Right atrium auricular region (tissue), 2 donors: ENCODE data around the gene SPESP1. TPM values are rescaled to one million over a fixed set of nuclear protein-coding genes. Genes with fewer than 3 reads are reported as not detected.

Experiments
- DNase-seq: peaks from one replicate; pipeline ENCODE4 v3.0.0-alpha.2; 2019; ENCODE audit warnings: low spot score
- H3K27ac ChIP-seq, 2 donors: fragments of 200-600 bp; sonication (generic); 1 replicate in 1 of 2; 2 replicates in 1 of 2; pipeline ENCODE4 v1.5.1; 2016 to 2019
- H3K27me3 ChIP-seq, 2 donors: fragments of 200-600 bp; sonication (generic); one replicate each; pipeline versions ENCODE4 v1.5.1 to v1.6.0; 2017 to 2019
- H3K36me3 ChIP-seq: fragments of 200-600 bp; sonication (generic); one replicate; pipeline ENCODE4 v1.5.1; 2016
- H3K4me1 ChIP-seq, 2 donors: fragments of 200-600 bp; sonication (generic); one replicate each; pipeline versions ENCODE4 v1.5.1 to v1.6.0; 2017 to 2019
- H3K4me3 ChIP-seq, 2 donors: fragments of 200-600 bp; sonication (generic); 1 replicate in 1 of 2; 2 replicates in 1 of 2; pipeline ENCODE4 v1.5.1; 2017 to 2019; ENCODE audit warnings: mild to moderate bottlenecking in 1 of 2, moderate library complexity in 1 of 2
- H3K9me3 ChIP-seq, 2 donors: fragments of 200-600 bp; sonication (generic); one replicate each; pipeline ENCODE4 v1.5.1; 2019
- CTCF ChIP-seq, 2 donors: fragments of 200-600 bp; sonication (generic); IDR thresholded peaks; one replicate each; pipeline ENCODE4 v1.5.1; 2019; ENCODE audit warnings: antibody characterized with exemption in 2 of 2
- total RNA-seq, 2 donors: library from RNA; depleted of rRNA; stranded (reverse); fragments of >200 nt; gene quantifications; one replicate each; pipeline ENCODE4 v1.1.0, GENCODE V29; 2016

The SPESP1 gene
- total RNA-seq, 2 donors from 2014 or later = 4.8 to 7.2 TPM

- Histone ChIP-seq H3K36me3 (no peaks in the 10 kb centered on the region), H3K27me3 (no peaks in the 10 kb centered on the region), H3K4me1 (no peaks in the 10 kb centered on the region), H3K27ac (no peak overlapping the region), H3K4me3 (no peak overlapping the region), H3K9me3 (no peaks in the 10 kb centered on the region)
- no peak for TF ChIP-seq CTCF (IDR thresholded peaks at IDR 0.05)
- DNase-seq = no peak
Observed at GRCh38 chr15:68984586-68984985, 54.3 kb downstream of the SPESP1 start.

- H3K9me3 ChIP-seq = no peaks in the 10 kb centered on the region
- no peaks in the 10 kb centered on the region for H3K27me3 ChIP-seq
- H3K4me1 ChIP-seq = no peaks in the 10 kb centered on the region
- H3K27ac ChIP-seq = no peak overlapping the region
- H3K36me3 ChIP-seq = no peaks in the 10 kb centered on the region
- TF ChIP-seq CTCF (IDR thresholded peaks at IDR 0.05) = no peak
- no peak overlapping the region for H3K4me3 ChIP-seq
- DNase-seq = no peak
Observed at GRCh38 chr15:68985361-68985891, 55.1 kb downstream of the SPESP1 start.

GRCh38 chr15:68986322-68986721 lies 56.0 kb downstream of the SPESP1 start:
- TF ChIP-seq CTCF (IDR thresholded peaks at IDR 0.05) = no peak
- H3K4me1 ChIP-seq = peaks cover 0 to 2% of the 10 kb centered on the region in 2 donors
- no peak overlapping the region for H3K4me3 ChIP-seq

GRCh38 chr15:68987120-68987519 lies 56.8 kb downstream of the SPESP1 start:
- H3K36me3 ChIP-seq = no peaks in the 10 kb centered on the region
- no peak for DNase-seq
- no peaks in the 10 kb centered on the region for H3K9me3 ChIP-seq
- H3K4me1 ChIP-seq = peaks cover 0 to 10% of the 10 kb centered on the region in 2 donors
- H3K27ac ChIP-seq = no peak overlapping the region
- no peaks in the 10 kb centered on the region for H3K27me3 ChIP-seq
- TF ChIP-seq CTCF (IDR thresholded peaks at IDR 0.05) = no peak
- H3K4me3 ChIP-seq = no peak overlapping the region

More at GRCh38 chr15:68986322-68986721, 56.0 kb downstream of the SPESP1 start:
- Histone ChIP-seq H3K27me3 (no peaks in the 10 kb centered on the region), H3K9me3 (no peaks in the 10 kb centered on the region), H3K27ac (no peak overlapping the region), H3K36me3 (no peaks in the 10 kb centered on the region)
- no peak for DNase-seq

GRCh38 chr15:68987676-68988075 lies 57.4 kb downstream of the SPESP1 start:
- no peak for TF ChIP-seq CTCF (IDR thresholded peaks at IDR 0.05)
- Histone ChIP-seq H3K9me3 (no peaks in the 10 kb centered on the region), H3K4me3 (no peak overlapping the region), H3K27me3 (no peaks in the 10 kb centered on the region), H3K27ac (no peak overlapping the region), H3K4me1 (peaks cover 0 to 10% of the 10 kb centered on the region in 2 donors), H3K36me3 (no peaks in the 10 kb centered on the region)
- no peak for DNase-seq
